HG03520 (cell line): ENCODE results near the gene VMO1.

Experiments
- ATAC-seq: cut with Tn5 transposase; IDR thresholded peaks from one replicate; pipeline ENCODE4 v1.9.1; 2021; ENCODE audit warnings: mild to moderate bottlenecking, moderate library complexity; ENCODE audit not compliant: unreplicated experiment

The VMO1 gene

GRCh38 chr17:4800462-4801196 lies 14.5 kb upstream of the VMO1 start:
- no peak for ATAC-seq

- no peak for ATAC-seq
These were observed 10.4 kb upstream of the VMO1 start for GRCh38 chr17:4796552-4796920.

DNA sequence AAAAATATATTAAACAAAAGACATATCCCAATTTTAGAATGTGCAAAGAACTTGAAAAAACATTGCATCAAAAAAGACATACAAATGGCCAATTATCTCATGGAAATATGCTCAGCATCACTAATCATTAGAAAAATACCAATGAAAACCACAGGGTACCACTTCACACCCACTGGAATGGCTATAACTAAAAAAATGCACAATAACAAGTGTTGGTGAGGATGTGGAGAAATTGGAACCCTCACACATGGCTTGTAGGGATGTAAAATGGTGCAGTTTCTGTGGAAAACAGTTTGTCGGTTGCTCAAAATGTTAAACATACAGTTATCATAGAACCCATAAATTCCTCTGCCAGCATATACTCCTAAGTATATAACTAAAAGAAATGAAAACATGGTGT lies 9.0 kb upstream of the VMO1 start:
- no peak for ATAC-seq

GRCh38 chr17:4790705-4791088 lies 4.5 kb upstream of the VMO1 start:
- no peak for ATAC-seq

GRCh38 chr17:4789951-4790704 lies 4.0 kb upstream of the VMO1 start:
- peak; percentile 85 for ATAC-seq

DNA sequence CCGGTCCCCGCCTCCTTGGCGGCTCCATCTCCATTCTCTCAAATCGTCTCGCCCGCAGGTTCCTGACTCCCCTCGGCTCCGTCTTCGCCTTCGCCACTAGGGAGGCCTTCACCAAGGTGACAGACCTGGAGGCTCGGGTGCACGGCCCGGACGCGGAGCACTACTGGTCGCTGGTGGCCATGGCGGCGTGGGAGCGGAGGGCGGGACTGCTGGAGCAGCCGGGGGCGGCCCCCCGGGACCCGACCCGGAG lies 3.5 kb upstream of the VMO1 start:
- no peak for ATAC-seq

- ATAC-seq = no peak
These were observed 2.9 kb upstream of the VMO1 start, which contains the start of gene GLTPD2 for GRCh38 chr17:4788807-4789700. Gene GLTPD2 (plus strand): TSS chr17:4788964. CDS start chr17:4789012, 48 bp downstream.

- ATAC-seq = no peak
These were observed 2.1 kb upstream of the VMO1 start for GRCh38 chr17:4788159-4788806.

GRCh38 chr17:4786516-4786915 lies 352 bp upstream of the VMO1 start:
- no peak for ATAC-seq

GRCh38 chr17:4785311-4786105 lies 656 bp downstream of the VMO1 start:
- no peak for ATAC-seq

GRCh38 chr17:4782652-4783051 lies 3.5 kb downstream of the VMO1 start:
- ATAC-seq = no peak

DNA sequence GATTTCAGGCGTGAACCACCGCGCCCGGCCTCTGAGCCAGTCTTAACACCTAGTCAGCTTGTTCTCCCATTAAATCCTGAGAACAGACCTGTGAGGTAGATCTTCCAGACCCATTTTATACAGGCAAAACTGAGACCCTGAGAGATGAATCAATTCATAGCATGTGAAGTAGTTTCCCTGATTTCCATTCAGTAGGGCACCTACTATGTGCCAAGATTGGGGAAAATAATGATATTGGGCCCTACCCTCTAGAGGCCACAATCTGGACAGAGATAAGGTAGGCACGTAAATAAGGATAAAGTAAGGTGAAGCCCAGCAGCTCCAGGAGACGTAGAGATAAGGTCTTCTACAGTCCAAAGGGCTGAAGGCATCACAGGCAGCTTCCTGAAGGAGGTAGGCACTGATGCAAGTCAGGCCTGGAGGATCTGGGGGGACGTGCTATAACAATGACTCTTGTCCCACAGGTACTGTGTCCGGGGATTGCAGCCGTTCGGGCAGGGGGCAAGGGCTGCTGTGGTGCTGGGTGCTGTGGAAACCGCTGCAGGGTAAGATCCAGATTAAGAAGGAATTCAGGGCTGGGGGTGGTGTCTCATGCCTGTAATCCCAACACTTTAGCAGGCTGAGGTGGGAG lies 5.7 kb downstream of the VMO1 start:
- no peak for ATAC-seq

DNA sequence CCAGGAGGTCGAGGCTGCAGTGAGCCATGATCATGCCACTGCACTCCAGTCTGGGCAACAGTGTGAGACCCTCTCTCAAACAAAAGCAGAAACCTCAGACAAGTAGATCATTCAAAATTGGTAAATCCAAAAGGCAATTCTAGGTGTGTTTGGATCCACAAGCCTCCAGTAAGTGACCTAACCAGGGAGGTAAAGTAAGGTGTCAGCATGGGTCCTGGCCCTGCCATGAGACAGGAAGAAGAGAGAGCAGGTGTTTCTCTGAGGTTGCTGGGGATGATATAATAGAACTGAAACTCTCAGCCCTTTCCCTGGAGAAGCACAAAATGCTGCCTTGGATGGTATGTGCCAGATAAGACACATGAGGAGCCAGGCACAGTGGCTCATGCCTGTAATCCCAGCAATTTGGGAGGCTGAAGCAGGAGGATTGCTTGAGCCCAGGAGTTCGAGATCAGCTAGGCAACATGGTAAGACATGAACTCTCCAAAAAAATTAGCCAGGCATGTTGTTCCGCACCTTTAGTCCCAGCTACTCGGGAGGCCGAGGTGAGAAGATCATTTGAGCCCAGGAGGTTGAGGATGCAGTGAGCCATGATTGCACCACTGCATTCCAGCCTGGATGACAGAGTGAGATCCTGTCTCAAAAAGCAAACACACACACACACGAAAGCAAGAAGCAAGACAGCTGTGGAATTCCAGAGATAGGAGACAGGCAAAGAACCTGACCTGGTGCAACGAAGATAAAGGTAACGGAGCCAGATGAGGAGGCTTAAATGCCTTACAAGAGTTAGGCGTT lies 8.0 kb downstream of the VMO1 start:
- ATAC-seq = no peak

DNA sequence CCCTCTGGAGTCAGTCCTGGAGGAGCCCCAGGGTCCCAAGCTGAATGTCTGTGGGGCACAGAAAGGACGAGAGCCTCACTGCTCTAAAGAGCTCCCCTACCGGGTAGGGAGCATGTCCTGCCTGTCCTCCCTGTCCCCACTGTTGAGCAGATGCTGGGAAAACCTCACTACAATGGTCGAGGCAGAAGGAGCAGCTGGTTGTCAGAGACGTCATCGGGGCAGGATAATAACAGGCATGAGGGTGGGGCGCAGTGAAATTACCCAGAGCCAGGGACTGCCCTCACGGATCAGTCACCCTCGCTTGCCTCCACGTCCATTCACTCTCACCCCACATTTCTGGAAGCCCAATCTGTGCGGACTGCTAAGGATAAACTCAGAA lies 13.9 kb downstream of the VMO1 start:
- ATAC-seq = no peak

DNA sequence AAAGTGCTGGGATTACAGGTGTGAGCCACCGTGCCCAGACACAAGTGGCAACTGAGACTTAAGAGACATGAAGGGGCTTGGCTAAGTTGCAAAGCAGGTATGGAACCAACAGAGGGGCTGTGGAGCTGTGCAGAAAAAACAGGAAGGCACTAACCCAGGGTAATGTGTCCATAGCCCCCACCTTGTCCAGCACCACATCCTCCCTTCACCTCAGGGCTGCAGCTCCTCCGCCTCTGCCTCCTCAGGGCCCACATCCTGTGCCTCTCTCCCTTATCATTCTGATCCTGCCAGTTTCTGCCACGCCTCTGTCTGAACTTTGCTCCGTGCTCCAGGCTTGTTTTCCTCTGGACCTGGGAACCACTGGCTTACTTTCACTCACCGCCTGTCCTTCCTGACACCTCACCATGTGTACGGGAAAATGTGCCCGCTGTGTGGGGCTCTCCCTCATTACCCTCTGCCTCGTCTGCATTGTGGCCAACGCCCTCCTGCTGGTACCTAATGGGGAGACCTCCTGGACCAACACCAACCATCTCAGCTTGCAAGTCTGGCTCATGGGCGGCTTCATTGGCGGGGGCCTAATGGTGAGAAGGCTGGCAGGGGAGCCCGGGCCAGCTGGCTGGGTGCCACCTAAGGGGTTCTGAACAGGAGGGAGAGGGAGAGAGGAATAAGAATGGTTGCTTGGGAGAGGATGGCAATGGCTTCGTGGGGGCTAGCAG lies 14.5 kb downstream of the VMO1 start, which contains the start of gene TM4SF5:
TM4SF5 (plus strand) TSS at position 368 of the 716 bp plus-strand sequence; CDS start at position 405, 37 bp downstream.
- no peak for ATAC-seq

DNA sequence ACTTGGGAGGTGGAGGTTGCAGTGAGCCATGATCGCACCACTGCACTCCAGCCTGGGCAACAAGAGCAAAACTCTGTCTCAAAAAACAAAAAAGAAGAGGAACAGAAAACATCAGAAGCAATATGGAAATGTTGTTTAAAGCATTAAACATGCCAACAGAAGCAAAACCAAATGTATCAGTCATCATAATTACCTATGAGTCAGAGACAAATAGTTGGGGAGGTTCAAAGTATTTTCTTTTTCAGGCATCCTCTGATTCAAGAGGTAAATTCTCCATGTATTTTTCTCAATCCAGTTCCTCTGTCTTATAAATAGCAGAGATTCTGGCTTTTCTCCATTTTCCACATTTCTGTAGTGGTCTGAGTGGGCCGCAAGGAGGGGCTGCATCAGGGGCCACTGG lies 16.5 kb downstream of the VMO1 start:
- no peak for ATAC-seq

GRCh38 chr17:4768298-4768697 lies 17.9 kb downstream of the VMO1 start:
- no peak for ATAC-seq

DNA sequence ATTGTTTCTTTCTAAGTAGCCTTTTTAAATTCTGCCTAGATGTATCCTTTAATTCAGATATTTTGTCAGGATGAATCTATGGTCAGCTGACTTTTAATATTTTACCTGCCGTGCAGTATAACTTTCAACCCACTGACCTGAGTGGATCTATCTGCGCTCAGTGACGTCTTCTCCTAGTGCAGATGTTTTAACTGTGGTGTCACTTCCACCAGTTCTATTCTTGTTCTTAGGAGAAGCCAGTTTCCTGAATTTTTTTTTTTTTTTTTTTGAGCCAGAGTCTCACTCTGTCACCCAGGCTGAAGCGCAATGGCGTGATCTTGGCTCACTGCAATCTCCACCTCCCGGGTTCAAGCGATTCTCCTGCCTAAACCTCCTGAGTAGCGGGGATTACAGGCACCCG lies 19.4 kb downstream of the VMO1 start:
- ATAC-seq = no peak
